Measurements from ENCODE around the gene RGS17. TPM values are rescaled to one million over a fixed set of nuclear protein-coding genes. Genes with fewer than 3 reads are reported as not detected.
"Not testable (repeated sequence)": the region's sequence is repeated elsewhere in the genome, so short reads cannot be mapped to it uniquely, and the experiment has no call there.

The RGS17 gene
- total RNA-seq, 1 experiment from 2014 or later: 1.5 TPM

GRCh38 chr6:152985300-152985699 lies 145.8 kb downstream of the RGS17 start:
- not testable (repeated sequence) for DNase-seq (ENCODE audit: low spot score)

GRCh38 chr6:152984513-152984872 lies 146.6 kb downstream of the RGS17 start:
- DNase-seq (ENCODE audit: low spot score): no peak

DNA sequence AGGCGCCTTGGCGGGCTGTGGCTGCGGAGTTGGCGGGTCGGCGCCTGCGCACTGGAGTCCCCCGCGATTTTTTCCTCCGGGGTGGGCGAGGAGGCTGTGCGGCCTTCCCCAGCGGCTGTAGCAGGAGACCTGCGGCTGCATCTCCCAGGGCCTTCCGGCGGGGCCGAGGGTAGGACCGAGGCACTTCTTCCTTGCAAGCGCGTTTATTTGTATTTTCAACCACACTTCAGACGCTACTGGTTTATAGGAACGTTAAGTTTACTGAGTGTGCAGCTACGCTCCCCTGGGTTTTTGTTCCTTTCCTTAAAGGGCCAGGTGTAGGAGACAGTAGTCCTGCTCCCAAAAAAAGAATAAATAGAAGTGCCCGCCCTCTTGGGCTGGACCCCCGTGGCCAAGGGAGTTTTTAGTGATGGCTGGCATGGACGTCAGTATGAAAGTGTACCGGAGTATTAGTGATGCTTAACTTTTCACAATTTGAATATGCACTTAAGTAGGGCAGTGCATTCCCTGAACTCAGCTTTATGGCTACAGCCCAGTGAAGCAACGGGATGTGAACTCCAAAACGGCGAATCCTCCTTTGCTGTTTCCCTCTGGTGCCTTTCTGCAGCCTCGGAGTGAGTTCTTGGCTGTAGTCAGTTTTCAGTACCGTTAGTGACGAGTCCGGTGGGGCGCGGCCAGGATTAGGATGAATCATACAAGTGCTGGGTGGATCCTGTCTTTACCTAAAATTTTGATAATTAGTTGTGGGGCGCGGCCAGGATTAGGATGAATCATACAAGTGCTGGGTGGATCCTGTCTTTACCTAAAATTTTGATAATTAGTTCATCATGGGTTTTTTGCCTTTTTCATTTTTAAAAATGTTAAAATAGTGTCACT lies 147.2 kb downstream of the RGS17 start:
- peak; percentile 45 for DNase-seq (ENCODE audit: low spot score)

- peak; percentile 88 for DNase-seq (ENCODE audit: low spot score)
Observed at GRCh38 chr6:152982904-152983636, 148.0 kb downstream of the RGS17 start, which contains the start of gene FBXO5. TSS of gene FBXO5 (minus strand) at chr6:152983041. CDS start at chr6:152982959, 82 bp downstream.

DNA sequence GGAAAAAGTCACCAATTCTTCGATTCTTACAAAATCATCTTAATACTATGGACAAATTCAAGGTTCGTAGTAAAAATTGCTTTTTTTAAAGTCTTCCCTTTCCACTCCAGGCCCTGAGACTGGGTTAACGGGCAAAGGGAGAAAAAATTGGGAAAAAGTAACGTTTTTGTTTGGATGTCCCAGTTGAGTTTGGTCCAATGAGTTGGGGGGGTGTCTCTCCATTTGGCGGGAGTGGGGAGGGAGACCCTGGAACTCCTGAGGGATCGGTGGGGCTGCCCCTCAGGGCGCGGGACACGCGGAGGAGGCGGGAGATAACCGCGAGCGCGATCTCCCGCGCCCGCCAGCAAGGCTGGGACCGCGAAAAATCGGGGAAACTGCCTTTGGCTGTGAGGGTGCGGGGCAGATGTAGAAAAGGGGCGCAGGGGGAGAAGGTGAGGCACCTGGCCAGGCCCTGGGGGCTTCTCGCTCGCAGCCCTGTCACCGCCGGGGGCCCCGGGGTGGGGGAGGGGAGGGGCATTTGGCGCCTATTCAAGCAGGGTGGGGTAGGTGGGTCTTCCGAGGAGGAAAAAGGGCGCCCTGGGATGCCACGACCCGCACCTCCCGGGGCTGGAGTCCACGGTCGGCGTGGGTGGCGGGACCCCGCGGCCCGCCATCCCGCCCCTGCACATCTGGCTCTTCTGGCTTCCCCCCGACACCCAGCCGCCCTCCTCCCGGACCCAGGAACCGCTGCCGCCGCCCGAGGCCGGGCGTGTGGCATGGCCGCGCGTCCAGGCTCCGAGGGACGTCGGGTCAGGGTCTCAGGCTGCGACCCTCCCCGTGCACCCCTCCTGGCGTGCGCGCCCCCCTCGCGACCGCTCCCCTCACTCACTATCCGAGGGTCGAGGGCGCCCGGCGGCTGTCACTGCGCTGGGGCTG lies 148.8 kb downstream of the RGS17 start:
- DNase-seq (ENCODE audit: low spot score): no peak

- no peak for DNase-seq (ENCODE audit: low spot score)
Observed at GRCh38 chr6:152981219-152981618, 149.9 kb downstream of the RGS17 start.

- DNase-seq (ENCODE audit: low spot score): no peak
Observed at GRCh38 chr6:152980656-152981055, 150.4 kb downstream of the RGS17 start.

- DNase-seq (ENCODE audit: low spot score): no peak
Observed at GRCh38 chr6:152979116-152979515, 152.0 kb downstream of the RGS17 start.

DNA sequence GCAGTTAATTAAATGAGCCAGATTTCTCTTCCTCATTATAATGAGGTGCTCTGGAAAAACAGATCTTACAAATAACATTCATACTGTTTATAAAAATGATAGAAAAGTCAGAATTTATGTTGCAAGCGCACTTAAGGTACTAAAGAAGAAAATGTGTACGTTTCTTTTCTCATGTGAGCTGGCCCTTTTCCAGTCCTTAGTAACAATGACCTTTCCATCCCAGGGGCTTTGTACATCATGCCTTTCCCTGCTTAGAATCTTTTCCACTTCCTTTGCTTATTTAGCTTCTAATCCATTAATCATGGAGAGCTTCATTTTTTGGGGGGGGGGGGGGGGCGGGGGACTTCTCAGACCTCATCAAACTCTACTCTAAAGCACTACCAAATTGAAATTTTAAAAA lies 153.0 kb downstream of the RGS17 start:
- no peak for DNase-seq (ENCODE audit: low spot score)

GRCh38 chr6:152977556-152977955 lies 153.5 kb downstream of the RGS17 start:
- DNase-seq (ENCODE audit: low spot score): no peak

DNA sequence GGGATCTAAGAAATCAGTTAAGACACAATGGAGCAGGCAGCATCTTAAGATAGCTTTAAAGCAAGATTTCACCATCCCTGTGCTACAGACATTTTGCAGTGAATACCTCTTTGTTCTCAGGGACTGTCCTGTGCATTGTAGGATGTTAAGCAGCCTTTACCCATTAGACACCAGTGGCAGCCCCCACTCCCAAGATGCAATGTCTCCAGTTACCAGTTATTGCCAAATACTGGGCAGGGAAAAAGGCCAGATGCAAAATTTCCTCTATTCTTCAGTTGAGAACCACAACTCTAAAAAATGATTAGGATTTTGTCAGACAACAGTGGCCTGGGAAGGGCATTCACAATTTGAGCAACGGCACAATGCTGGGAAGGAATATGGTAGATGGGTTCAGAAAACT lies 154.3 kb downstream of the RGS17 start:
- DNase-seq (ENCODE audit: low spot score): no peak

GRCh38 chr6:152975204-152975915 lies 155.7 kb downstream of the RGS17 start:
- no peak for DNase-seq (ENCODE audit: low spot score)

- no peak for DNase-seq (ENCODE audit: low spot score)
Observed at GRCh38 chr6:152973916-152974315, 157.2 kb downstream of the RGS17 start.

- no peak for DNase-seq (ENCODE audit: low spot score)
Observed at GRCh38 chr6:152969688-152970418, 161.2 kb downstream of the RGS17 start.

DNA sequence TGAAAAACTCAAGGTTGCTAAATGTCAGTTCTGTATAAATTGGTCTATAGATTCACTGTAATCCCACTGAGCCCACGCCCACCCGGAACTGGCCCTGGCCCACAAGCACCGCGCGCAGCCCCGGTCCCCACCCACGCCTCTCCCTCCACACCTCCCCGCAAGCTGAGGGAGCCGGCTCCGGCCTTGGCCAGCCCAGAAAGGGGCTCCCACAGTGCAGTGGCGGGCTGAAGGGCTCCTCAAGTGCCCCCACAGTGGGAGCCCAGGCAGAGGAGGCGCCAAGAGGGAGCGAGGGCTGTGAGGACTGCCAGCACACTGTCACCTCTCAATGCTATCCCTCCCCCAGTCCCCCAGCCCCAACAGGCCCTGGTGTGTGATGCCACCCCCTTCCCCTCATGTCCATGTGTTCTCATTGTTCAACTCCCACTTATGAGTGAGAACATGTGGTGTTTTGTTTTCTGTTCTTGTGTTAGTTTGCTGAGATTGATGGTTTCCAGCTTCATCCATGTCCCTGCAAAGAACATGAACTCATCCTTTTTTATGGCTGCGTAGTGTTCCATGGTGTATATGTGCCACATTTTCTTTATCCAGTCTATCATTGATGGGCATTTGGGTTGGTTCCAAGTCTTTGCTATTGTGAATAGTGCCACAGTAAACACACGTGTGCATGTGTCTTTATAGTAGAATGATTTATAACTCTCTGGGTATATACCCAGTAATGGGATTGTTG lies 164.8 kb downstream of the RGS17 start:
- not testable (repeated sequence) for DNase-seq (ENCODE audit: low spot score)

- DNase-seq (ENCODE audit: low spot score): no peak
Observed at GRCh38 chr6:152959333-152959732, 171.7 kb downstream of the RGS17 start.

DNA sequence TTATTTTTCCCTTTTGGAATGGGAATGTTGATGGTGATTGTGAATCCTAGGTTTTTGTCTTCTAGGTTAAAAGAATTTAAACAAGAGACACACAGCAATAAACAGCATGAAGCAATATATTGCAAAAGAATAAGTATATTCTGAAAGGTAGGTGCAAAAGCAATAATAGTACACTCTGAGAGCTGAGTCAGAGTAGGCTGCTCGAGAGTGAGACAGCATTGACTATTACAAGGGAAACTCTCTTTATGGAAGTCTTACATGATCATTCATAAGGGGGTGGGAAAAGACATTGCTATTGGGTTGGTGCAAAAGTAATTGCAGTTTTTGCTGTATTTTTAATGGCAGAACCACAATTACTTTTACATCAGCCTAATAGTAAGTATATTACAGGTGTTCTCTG lies 173.3 kb downstream of the RGS17 start:
- no peak for DNase-seq (ENCODE audit: low spot score)
